ENCODE data around the gene RASA2. TPM values are rescaled to one million over a fixed set of nuclear protein-coding genes. Genes with fewer than 3 reads are reported as not detected.

The RASA2 gene
- total and polyA plus RNA-seq, 2 of the 8 experiments (the other 6 are each of a cell fraction or from before 2014, with no cell fraction given) = 3.5 to 15.9 TPM

DNA sequence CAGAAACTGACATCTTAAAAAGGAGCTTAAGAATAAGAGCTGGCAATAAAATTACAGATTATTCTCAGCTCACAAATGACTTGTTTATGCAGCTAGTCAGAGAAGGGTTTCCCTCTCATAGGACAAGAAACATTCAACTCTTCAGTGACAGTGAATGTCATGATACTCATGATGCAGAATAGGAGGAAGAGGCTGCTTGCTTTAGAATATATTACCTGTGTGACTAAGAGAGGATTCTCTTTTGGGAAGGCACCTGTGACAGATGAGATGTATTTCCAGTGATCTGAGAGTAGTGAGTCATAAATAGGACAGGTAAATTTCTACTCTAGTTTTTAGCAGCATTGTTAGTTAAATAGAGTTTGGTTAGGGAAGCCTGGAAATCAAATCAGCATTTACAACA is 39.9 kb downstream of the RASA2 start (continued):
- TF ChIP-seq YY1 (IDR thresholded peaks at IDR 0.05; ENCODE audit: low read depth, low read length) (no peak), HDAC6 (IDR thresholded peaks at IDR 0.05; ENCODE audit: low read depth, low read length) (no peak), JUN (IDR thresholded peaks at IDR 0.05; ENCODE audit: low read depth, low read length) (no peak), TAF1 (IDR thresholded peaks at IDR 0.05; ENCODE audit: low read depth, low read length) (no peak), SP1 (IDR thresholded peaks at IDR 0.05; ENCODE audit: low read depth, low read length) (no peak), BRCA1 (IDR thresholded peaks at IDR 0.05; ENCODE audit: low read depth, low read length) (no peak), SIN3A (conservative IDR thresholded peaks at IDR 0.05 in 1 of 2, IDR thresholded peaks at IDR 0.05 in 1 of 2; ENCODE audit: low read depth in 1 of 2, low read length in 2 of 2) (no peak), CHD1 (IDR thresholded peaks at IDR 0.05; ENCODE audit: low read depth, low read length) (no peak), SRF (IDR thresholded peaks at IDR 0.05; ENCODE audit: low read depth, low read length) (no peak)
- TF ChIP-seq, protein P1, sequence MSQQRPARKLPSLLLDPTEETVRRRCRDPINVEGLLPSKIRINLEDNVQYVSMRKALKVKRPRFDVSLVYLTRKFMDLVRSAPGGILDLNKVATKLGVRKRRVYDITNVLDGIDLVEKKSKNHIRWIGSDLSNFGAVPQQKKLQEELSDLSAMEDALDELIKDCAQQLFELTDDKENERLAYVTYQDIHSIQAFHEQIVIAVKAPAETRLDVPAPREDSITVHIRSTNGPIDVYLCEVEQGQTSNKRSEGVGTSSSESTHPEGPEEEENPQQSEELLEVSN (IDR thresholded peaks at IDR 0.05) = no peak

All from H1 (cell line).